AG04449 (cell line): ENCODE measurements around the gene STX18.

Experiments used
- CTCF ChIA-PET: fragments of 350-600 bp; formaldehyde crosslinking; extraction: SDS; loops from one replicate; lab custom pipeline; 2021; ENCODE audit warnings: antibody characterized with exemption; lab: Yijun Ruan, JAX
- POLR2A ChIA-PET: fragments of 400-600, 350-600 bp; formaldehyde crosslinking; extraction: SDS; loops from one replicate; lab custom pipeline; 2020; ENCODE audit warnings: antibody characterized with exemption, inconsistent platforms; lab: Yijun Ruan, JAX
- DNase-seq: peaks from one replicate; pipeline ENCODE4 v3.0.0-alpha.2; 2010; ENCODE audit warnings: low read depth, low spot score
- H3K4me3 ChIP-seq: 2 replicates; pipeline ENCODE4 v1.5.1; 2011; ENCODE audit warnings: low read depth, mild to moderate bottlenecking, control low read depth, low read length
- CTCF ChIP-seq: IDR thresholded peaks from one replicate; pipeline ENCODE4 v1.5.1; 2011; ENCODE audit warnings: mild to moderate bottlenecking, moderate library complexity, low read length, control low read depth, inconsistent platforms; ENCODE audit not compliant: insufficient read depth; ENCODE audit errors: missing control alignments

Gene STX18

GRCh38 chr4:4377732-4378460 is 164.0 kb downstream of the STX18 start:
- DNase-seq = no peak
- no peak overlapping the region for H3K4me3 ChIP-seq
- ChIA-PET POLR2A (no interaction called here), CTCF (interaction anchor here (1.7 kb wide), 1 partner anchor 53 kb away, joined by 5 read pairs; no protein-coding TSS in a partner anchor)
- TF ChIP-seq CTCF = no peak

- no peak for TF ChIP-seq CTCF
- ChIA-PET CTCF (interaction anchor here (1.7 kb wide), 1 partner anchor 53 kb away, joined by 5 read pairs; no protein-coding TSS in a partner anchor), POLR2A (no interaction called here)
- no peak overlapping the region for H3K4me3 ChIP-seq
- DNase-seq = no peak
These were observed 164.7 kb downstream of the STX18 start for GRCh38 chr4:4377191-4377590.

- CTCF ChIA-PET = interaction anchor here (1.7 kb wide), 1 partner anchor 54 kb away, joined by 5 read pairs; no protein-coding TSS in a partner anchor
- no peak overlapping the region for H3K4me3 ChIP-seq
- POLR2A ChIA-PET = no interaction called here
- no peak for DNase-seq
- TF ChIP-seq CTCF = no peak
These were observed 165.8 kb downstream of the STX18 start for GRCh38 chr4:4376074-4376473.

- ChIA-PET CTCF (no interaction called here), POLR2A (no interaction called here)
- H3K4me3 ChIP-seq = no peak overlapping the region
- no peak for TF ChIP-seq CTCF
- no peak for DNase-seq
These were observed 167.3 kb downstream of the STX18 start for GRCh38 chr4:4374388-4375098.
